SK-N-MC (cell line): Measurements from ENCODE around the gene COL18A1.
"Not testable (repeated sequence)": the region's sequence is repeated elsewhere in the genome, so short reads cannot be mapped to it uniquely, and the experiment has no call there.

Experiments used
- DNase-seq: peaks from one replicate; pipeline ENCODE4 v3.0.0-alpha.2; 2011; ENCODE audit warnings: low read depth, low spot score
- H3K27ac ChIP-seq: fragments of 200-600 bp; sonication (generic); 2 replicates; pipeline ENCODE4 v1.5.1; 2016; ENCODE audit warnings: mixed run types
- H3K36me3 ChIP-seq: fragments of 200-600 bp; sonication (generic); 2 replicates; pipeline ENCODE4 v1.6.1; 2017; ENCODE audit warnings: antibody characterized with exemption, low read length, mixed read lengths; ENCODE audit not compliant: insufficient read depth
- H3K4me3 ChIP-seq: fragments of 200-600 bp; sonication (generic); 2 replicates; pipeline ENCODE4 v1.5.1; 2016
- H3K9ac ChIP-seq: fragments of 200-600 bp; sonication (generic); 2 replicates; pipeline ENCODE4 v1.8.0; 2017; ENCODE audit warnings: mixed run types, mixed read lengths; ENCODE audit not compliant: insufficient read length
- H3K9me3 ChIP-seq: fragments of 200-600 bp; sonication (generic); 2 replicates; pipeline ENCODE4 v1.6.1; 2017; ENCODE audit warnings: low read depth, mild to moderate bottlenecking, antibody characterized with exemption, low read length, moderate library complexity, mixed read lengths
- EZH2 ChIP-seq: fragments of 200-600 bp; sonication (generic); IDR thresholded peaks from one replicate; pipeline ENCODE4 v1.6.1; 2017; ENCODE audit warnings: antibody characterized with exemption
- FOXP2 ChIP-seq: optimal IDR thresholded peaks from 2 replicates; pipeline ENCODE3; 2011; ENCODE audit warnings: mild to moderate bottlenecking, moderate library complexity; ENCODE audit not compliant: insufficient read depth; ENCODE audit errors: extremely low read length, control extremely low read depth
- POLR2AphosphoS5 ChIP-seq: IDR thresholded peaks from 2 replicates; pipeline ENCODE4 v1.6.1; 2012; ENCODE audit warnings: mild to moderate bottlenecking, low read depth, low read length, borderline replicate concordance

COL18A1 gene

DNA sequence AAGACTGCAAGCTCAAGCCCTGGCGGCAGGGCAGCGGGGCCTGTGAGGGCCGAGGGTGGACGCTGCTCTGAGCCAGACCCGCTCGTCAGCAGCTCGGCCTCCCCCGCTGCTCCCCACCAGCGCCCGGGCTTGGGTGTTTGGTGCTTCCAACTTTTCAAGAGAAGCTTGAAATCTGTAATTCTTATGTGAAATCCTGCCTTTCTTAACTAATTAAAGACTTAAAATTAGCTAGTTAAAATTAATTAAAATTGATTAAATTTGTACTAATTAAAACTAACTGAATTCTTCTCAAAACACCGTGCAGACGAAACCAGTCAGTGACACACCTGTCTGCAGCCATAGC lies 151.3 kb downstream of the COL18A1 start:
- no peak for TF ChIP-seq EZH2
- TF ChIP-seq POLR2AphosphoS5 = no peak
- no peak for TF ChIP-seq FOXP2
- no peak overlapping the region for H3K9ac ChIP-seq

DNA sequence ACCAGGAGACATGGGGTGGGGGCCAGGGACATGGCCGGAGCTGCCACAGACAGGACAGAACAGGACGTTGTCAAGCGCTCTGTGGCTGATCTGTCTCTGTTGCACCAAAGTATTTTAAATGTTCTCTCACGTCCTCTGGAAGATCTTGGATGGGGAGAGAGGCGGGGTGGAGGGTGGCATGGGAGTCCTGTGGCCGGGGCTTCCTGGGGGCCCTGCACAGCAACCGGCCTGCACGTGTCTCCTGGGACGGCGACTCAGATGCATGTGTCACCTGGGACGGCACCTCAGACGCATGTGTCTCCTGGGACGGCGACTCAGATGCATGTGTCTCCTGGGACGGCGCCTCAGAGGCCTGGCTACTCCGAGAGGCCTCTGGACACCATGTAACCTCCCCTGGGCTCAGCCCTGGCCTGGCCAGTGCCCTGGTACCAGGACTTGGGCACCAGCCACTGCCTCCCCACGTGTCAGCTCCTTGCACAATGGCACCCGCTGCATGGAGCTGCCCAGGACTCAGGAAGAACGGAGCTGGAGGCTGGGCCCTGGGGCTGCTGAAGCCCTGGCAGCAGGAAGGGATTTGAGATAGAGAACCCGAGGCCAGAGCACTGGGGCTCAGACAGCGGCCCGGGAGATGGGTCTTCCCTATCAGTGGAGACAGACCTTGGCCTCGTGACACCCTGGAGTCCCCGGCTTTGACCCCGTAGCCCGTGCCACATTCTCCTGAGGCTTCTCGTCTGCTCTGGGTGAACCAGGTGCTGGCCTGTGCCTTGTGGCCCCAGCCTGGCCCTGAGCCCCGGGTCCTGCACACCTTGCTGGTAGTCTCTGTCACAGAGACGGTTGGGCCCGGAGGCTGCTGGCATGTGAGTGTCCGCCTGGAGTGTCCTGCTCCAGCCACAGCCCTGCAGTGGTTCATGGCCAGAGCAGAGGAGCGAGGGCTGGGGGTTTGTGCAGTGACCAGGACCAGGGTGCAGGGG lies 152.0 kb downstream of the COL18A1 start:
- Histone ChIP-seq H3K36me3 (no peaks in the 10 kb centered on the region), H3K9ac (no peak overlapping the region), H3K4me3 (no peak overlapping the region), H3K9me3 (no peaks in the 10 kb centered on the region), H3K27ac (no peak overlapping the region)
- no peak for TF ChIP-seq EZH2
- no peak for TF ChIP-seq FOXP2
- no peak for TF ChIP-seq POLR2AphosphoS5
- DNase-seq = no peak

More for the DNA sequence above, 151.3 kb downstream of the COL18A1 start:
- H3K4me3 ChIP-seq = no peak overlapping the region
- no peaks in the 10 kb centered on the region for H3K9me3 ChIP-seq
- no peaks in the 10 kb centered on the region for H3K36me3 ChIP-seq
- no peak overlapping the region for H3K27ac ChIP-seq
- DNase-seq = no peak

DNA sequence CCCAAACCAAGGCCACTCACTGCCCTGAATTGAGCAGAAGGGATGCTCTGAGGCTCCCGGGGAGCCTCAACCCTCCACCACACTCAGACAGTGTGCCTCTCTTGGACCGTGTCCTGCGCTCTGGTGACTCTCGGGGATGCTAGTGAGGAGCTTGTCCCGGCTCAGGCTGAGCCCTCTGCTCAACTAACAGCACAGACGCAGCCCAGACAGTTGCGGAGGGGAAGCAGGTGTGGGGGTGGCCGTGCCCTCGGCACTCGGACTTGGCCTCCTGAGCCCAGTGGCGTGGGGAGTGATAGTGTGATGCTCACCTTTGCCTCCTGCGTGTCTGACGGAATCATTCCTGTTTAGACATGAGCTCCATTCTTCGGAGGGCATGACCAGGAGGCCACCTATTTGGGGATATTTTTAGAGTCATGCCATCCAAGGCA lies 152.7 kb downstream of the COL18A1 start:
- H3K9ac ChIP-seq = no peak overlapping the region
- no peak for TF ChIP-seq EZH2
- no peak for TF ChIP-seq POLR2AphosphoS5
- no peak for TF ChIP-seq FOXP2
- no peak overlapping the region for H3K27ac ChIP-seq

DNA sequence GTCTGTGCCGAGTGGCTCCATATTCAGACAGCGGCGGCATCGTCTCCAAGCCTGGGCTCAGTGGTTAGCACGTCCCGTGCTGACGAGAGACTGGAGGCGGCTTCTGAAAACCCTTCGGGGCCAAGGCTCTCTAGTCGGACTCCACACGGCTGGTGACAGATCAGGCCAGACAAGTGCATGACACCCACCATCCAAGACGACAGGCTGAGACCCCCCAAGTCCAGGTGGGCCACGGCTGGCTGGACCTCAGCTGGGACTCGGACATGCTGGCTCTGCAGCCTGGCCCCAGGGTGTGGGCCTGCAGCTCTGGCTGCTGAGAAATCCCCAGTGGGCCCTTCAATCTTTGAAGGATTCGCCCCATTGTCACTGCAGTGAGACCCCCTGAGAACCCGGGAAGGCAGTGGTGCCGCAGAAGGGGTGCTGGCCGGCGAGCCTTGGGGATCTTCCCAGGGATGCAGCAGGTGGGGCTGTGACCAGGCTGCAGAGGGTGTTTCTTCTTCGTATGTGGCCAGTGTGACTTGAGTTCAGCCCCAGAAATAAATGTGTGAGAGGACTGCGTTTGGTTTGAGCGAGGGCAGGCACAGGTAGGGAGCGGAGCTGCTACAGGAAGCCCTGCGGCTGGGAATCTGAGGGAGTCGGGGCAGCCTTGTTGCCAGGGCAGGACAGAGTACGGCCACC lies 153.2 kb downstream of the COL18A1 start:
- Histone ChIP-seq H3K27ac (no peak overlapping the region), H3K9me3 (no peaks in the 10 kb centered on the region), H3K4me3 (no peak overlapping the region), H3K9ac (no peak overlapping the region), H3K36me3 (no peaks in the 10 kb centered on the region)
- DNase-seq = no peak
- TF ChIP-seq POLR2AphosphoS5 = no peak
- TF ChIP-seq FOXP2 = no peak
- TF ChIP-seq EZH2 = no peak

More for the DNA sequence above, 152.7 kb downstream of the COL18A1 start:
- no peaks in the 10 kb centered on the region for H3K36me3 ChIP-seq
- no peak overlapping the region for H3K4me3 ChIP-seq
- no peak for DNase-seq
- H3K9me3 ChIP-seq = no peaks in the 10 kb centered on the region

- no peak overlapping the region for H3K4me3 ChIP-seq
- TF ChIP-seq POLR2AphosphoS5 (no peak), EZH2 (no peak), FOXP2 (no peak)
- no peak for DNase-seq
These were observed 154.5 kb downstream of the COL18A1 start for GRCh38 chr21:45559216-45560105.

DNA sequence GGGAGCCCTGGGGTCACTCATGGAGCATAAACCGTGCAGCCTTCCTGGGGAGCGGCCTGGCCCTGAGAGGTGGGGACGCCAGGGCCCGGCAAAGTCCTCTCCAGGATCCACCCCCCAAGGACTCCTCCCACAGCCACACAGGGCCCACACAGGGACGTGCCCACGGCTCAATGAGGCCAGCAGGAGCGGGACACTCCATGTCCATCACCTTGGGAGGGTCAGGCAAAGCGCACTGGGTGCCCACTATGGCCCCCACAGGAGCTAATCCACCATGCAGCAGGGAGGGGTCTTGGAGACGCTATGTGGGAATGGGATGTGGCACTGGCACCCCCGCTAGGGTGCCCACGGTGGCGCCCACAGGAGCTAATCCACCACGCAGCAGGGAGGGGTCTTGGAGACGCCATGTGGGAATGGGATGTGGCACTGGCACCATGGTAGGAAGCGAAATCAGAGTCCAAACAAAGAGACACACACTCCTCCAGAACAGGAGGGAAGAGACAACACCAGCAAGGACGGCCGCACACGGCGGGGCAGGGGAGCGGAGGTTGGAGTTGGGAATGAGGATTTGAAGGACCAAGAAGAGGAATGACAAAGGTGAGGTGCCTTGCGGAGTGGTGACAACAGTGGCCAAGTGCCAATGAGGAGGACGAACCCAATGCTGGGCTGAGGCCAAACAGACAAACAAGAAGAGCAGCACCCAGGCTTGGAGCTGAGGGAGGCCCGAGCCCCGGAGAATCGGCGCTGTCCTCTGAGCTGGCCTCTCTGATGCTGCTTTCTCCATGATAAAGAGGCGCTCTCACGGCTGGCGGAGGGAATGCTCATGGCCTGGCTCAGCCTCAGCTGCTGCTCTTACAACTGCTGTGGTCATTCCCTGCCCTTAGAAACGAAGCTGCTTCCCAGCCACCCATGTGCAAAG lies 155.4 kb downstream of the COL18A1 start:
- Histone ChIP-seq H3K27ac (no peak overlapping the region), H3K9me3 (no peaks in the 10 kb centered on the region), H3K36me3 (no peaks in the 10 kb centered on the region), H3K4me3 (no peak overlapping the region), H3K9ac (no peak overlapping the region)
- no peak for TF ChIP-seq POLR2AphosphoS5
- TF ChIP-seq EZH2 = no peak
- TF ChIP-seq FOXP2 = no peak
- no peak for DNase-seq

More at GRCh38 chr21:45559216-45560105, 154.5 kb downstream of the COL18A1 start:
- H3K36me3 ChIP-seq = no peaks in the 10 kb centered on the region
- H3K9me3 ChIP-seq = no peaks in the 10 kb centered on the region
- H3K27ac ChIP-seq = no peak overlapping the region
- no peak overlapping the region for H3K9ac ChIP-seq

DNA sequence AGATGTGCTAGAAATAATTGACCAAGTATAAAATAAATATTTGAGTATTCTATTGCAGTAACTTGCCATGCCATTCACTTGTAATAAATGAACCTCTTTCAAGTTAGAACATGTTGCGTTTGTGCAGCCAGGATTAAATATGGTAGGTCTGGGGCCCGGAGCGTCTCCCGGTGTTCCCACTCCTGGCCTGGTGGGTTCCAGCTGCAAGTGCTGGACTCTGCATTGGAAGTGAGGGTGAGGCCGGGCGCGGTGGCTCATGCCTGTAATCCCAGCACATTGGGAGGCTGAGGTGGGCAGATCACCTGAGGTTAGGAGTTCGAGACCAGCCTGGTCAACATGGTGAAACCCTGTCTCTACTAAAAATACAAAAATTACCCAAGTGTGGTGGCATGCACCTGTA lies 156.3 kb downstream of the COL18A1 start:
- not testable (repeated sequence) for H3K36me3 ChIP-seq, H3K27ac ChIP-seq, H3K9ac ChIP-seq, H3K9me3 ChIP-seq, H3K4me3 ChIP-seq, DNase-seq
